ENCODE results near the gene AJAP1.

GRCh38 chr1:4674676-4675075 lies 20.3 kb downstream of the AJAP1 start:
- TF ChIP-seq GATA2 (IDR thresholded peaks at IDR 0.05; ENCODE audit: low read depth, low read length) (no peak), GATA3 (IDR thresholded peaks at IDR 0.05; ENCODE audit: low read depth, low read length) (no peak)
